HuH-7 (cell line): ENCODE data around the gene POU4F3.

ENCODE experiments used
- DNase-seq: peaks from one replicate; pipeline ENCODE4 v3.0.0; 2011; ENCODE audit warnings: low spot score

POU4F3 gene

GRCh38 chr5:146340260-146341081, 1.8 kb downstream of the POU4F3 start:
- DNase-seq, result peak; percentile 74

GRCh38 chr5:146341854-146342253, 3.2 kb downstream of the POU4F3 start:
- no peak for DNase-seq

- DNase-seq, result no peak
These were observed 3.9 kb downstream of the POU4F3 start for GRCh38 chr5:146342519-146342881.

- no peak for DNase-seq
These were observed 4.5 kb downstream of the POU4F3 start for GRCh38 chr5:146342882-146343865.

GRCh38 chr5:146344155-146345118, 5.8 kb downstream of the POU4F3 start:
- no peak for DNase-seq

GRCh38 chr5:146345240-146345577, 6.6 kb downstream of the POU4F3 start:
- no peak for DNase-seq

GRCh38 chr5:146345578-146346366, 7.1 kb downstream of the POU4F3 start:
- DNase-seq, result no peak

- DNase-seq, result no peak
These were observed 18.5 kb downstream of the POU4F3 start for GRCh38 chr5:146357126-146357525.

GRCh38 chr5:146359836-146360235, 21.2 kb downstream of the POU4F3 start:
- DNase-seq, result no peak

- DNase-seq, result no peak
These were observed 24.7 kb downstream of the POU4F3 start for GRCh38 chr5:146363161-146363874.

- DNase-seq, result no peak
These were observed 27.0 kb downstream of the POU4F3 start for GRCh38 chr5:146365618-146366017.

- DNase-seq, result no peak
These were observed 28.3 kb downstream of the POU4F3 start for GRCh38 chr5:146366904-146367303.

GRCh38 chr5:146368137-146368536, 29.5 kb downstream of the POU4F3 start:
- DNase-seq, result no peak

GRCh38 chr5:146369691-146370090, 31.1 kb downstream of the POU4F3 start:
- no peak for DNase-seq

GRCh38 chr5:146376821-146377220, 38.2 kb downstream of the POU4F3 start:
- no peak for DNase-seq

- DNase-seq, result no peak
These were observed 40.3 kb downstream of the POU4F3 start for GRCh38 chr5:146378986-146379385.

GRCh38 chr5:146380714-146381113, 42.1 kb downstream of the POU4F3 start:
- DNase-seq, result no peak

- DNase-seq, result no peak
These were observed 49.7 kb downstream of the POU4F3 start for GRCh38 chr5:146388386-146388785.

- DNase-seq, result no peak
These were observed 51.8 kb downstream of the POU4F3 start for GRCh38 chr5:146390469-146390868.
